ENCODE measurements around the gene TFRC. TPM values are rescaled to one million over a fixed set of nuclear protein-coding genes. Genes with fewer than 3 reads are reported as not detected.
"Not testable (repeated sequence)": the region's sequence is repeated elsewhere in the genome, so short reads cannot be mapped to it uniquely, and the experiment has no call there.

TFRC gene
- total and polyA plus RNA-seq, 4 donors = 60.8 to 159 (median 83.3) TPM

DNA sequence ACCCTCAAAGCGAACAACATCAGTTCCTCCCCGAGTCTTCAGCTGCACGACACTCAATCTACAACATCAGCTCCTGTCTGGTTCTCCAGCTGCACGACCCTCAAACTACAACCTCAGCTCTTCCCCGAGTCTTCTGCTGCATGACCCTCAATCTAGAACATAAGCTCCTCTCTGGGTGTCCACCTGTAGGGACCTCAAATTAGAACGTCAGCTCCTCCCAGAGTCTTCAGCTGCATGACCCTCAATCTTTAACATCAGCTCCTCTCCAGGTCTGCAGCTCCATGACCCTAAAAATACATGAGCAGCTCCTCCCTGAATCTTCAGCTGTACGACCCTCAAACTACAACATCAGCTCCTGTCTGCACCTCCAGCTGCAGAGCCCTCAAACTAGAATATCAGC lies 80.7 kb downstream of the TFRC start:
- DNase-seq (ENCODE audit: low read depth in 4 of 6, low spot score in 6 of 6); H3K36me3 ChIP-seq (ENCODE audit: control insufficient read depth, insufficient read depth, low read length): not testable (repeated sequence)

DNA sequence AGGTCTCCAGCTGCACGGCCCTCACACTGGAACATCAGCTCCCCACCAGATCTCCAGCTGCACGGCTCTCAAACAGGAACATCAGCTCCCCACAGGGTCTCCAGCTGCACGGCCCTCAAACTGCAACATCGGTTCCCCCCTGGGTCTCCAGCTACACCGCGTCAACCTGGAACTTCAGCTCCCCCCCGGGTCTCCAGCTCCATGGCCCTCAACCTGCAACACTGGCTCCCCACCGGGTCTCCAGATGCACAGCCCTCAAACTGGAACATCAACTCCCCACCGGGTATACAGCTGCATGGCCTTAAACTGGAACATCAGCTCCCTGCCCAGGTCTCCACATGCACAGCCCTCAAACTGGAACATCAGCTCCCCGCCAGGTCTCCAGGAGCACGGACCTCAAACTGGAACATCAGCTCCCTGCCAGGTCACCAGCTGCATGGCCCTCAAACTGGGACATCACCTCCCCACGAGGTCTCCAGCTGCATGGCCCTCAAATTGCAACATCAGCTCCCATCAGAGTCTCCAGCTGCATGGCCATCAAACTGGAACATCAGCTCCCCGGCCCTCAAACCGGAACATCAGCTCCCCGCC lies 81.4 kb downstream of the TFRC start:
- not testable (repeated sequence) for H3K36me3 ChIP-seq (ENCODE audit: control insufficient read depth, insufficient read depth, low read length); H3K4me1 ChIP-seq (ENCODE audit: control insufficient read depth, insufficient read depth, low read length); H3K9me3 ChIP-seq (ENCODE audit: control insufficient read depth, insufficient read depth, low read length); H3K4me3 ChIP-seq (ENCODE audit: low read depth, low read length); H3K27me3 ChIP-seq (ENCODE audit: control insufficient read depth, insufficient read depth, low read length); H3K27ac ChIP-seq (ENCODE audit: low read depth, low read length); DNase-seq (ENCODE audit: low read depth in 4 of 6, low spot score in 6 of 6)
- 86% methylated on average over 13 of the region's 15 CpGs for WGBS (ENCODE audit: insufficient coverage)

More for the DNA sequence above, 80.7 kb downstream of the TFRC start:
- WGBS (ENCODE audit: insufficient coverage) = 94% methylated on average over 7 of the region's 7 CpGs
- not testable (repeated sequence) for H3K4me3 ChIP-seq (ENCODE audit: low read depth, low read length); H3K4me1 ChIP-seq (ENCODE audit: control insufficient read depth, insufficient read depth, low read length); H3K27me3 ChIP-seq (ENCODE audit: control insufficient read depth, insufficient read depth, low read length); H3K9me3 ChIP-seq (ENCODE audit: control insufficient read depth, insufficient read depth, low read length); H3K27ac ChIP-seq (ENCODE audit: low read depth, low read length)

DNA sequence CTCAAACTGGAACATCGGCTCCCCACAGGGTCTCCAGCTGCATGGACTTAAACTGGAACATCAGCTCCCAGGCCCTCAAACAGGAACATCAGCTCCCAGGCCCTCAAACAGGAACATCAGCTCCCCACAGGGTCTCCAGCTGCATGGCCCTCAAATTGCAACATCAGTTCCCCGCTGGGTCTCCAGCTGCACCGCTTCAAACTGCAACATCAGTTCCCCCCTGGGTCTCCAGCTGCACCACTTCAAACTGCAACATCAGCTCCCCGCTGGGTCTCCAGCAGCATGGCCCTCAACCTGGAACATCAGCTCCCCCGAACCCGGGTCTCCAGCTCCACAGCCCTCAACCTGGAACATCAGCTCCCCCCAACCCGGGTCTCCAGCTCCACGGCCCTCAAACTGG lies 82.0 kb downstream of the TFRC start:
- no peak for DNase-seq (ENCODE audit: low read depth in 4 of 6, low spot score in 6 of 6)
- no peaks in the 10 kb centered on the region for H3K36me3 ChIP-seq (ENCODE audit: control insufficient read depth, insufficient read depth, low read length)
- H3K4me3 ChIP-seq (ENCODE audit: low read depth, low read length) = no peak overlapping the region
- H3K27ac ChIP-seq (ENCODE audit: low read depth, low read length) = no peak overlapping the region
- H3K9me3 ChIP-seq (ENCODE audit: control insufficient read depth, insufficient read depth, low read length) = no peaks in the 10 kb centered on the region
- no peaks in the 10 kb centered on the region for H3K27me3 ChIP-seq (ENCODE audit: control insufficient read depth, insufficient read depth, low read length)
- 93% methylated on average over 8 of the region's 8 CpGs for WGBS (ENCODE audit: insufficient coverage)
- peaks cover 3% of the 10 kb centered on the region for H3K4me1 ChIP-seq (ENCODE audit: control insufficient read depth, insufficient read depth, low read length)

Small RNAs within 50 kb of the gene (small RNA-seq; reads per million reads assigned to genes)
- not detected for gene RNU7-18P (ENCODE audit: low replicate concordance)

Other genes with a start within 250 kb of the TFRC start
- 10 to 100 TPM; 16.1 to 28.3 TPM for gene TNK2, start 173.5 kb downstream of the TFRC start, total RNA-seq
- 100 to 1,000 TPM; 228 to 229 TPM for gene TNK2, start 173.5 kb downstream of the TFRC start, polyA plus RNA-seq (ENCODE audit: insufficient read length in 2 of 2)
- gene ZDHHC19, start 129.3 kb upstream of the TFRC start, total RNA-seq = under 1 TPM; 0.30 to 0.77 TPM
- 1 to 10 TPM; 1.2 to 2.5 TPM for gene ZDHHC19, start 129.3 kb upstream of the TFRC start, polyA plus RNA-seq (ENCODE audit: insufficient read length in 2 of 2)
- under 1 TPM; 0.33 to 0.69 TPM for gene SLC51A, start 134.4 kb upstream of the TFRC start, total RNA-seq
- 10 to 100 TPM in 1 of 2 donors, 1 to 10 TPM in 1; 8.6 to 15.4 TPM for gene SLC51A, start 134.4 kb upstream of the TFRC start, polyA plus RNA-seq (ENCODE audit: insufficient read length in 2 of 2)
- gene PCYT1A, start 205.6 kb upstream of the TFRC start, total RNA-seq = 10 to 100 TPM; 38.1 to 41.7 TPM
- gene PCYT1A, start 205.6 kb upstream of the TFRC start, polyA plus RNA-seq (ENCODE audit: insufficient read length in 2 of 2) = 10 to 100 TPM; 30.4 to 39.5 TPM
- 10 to 100 TPM in 1 of 2 donors, 1 to 10 TPM in 1; 7.9 to 35.2 TPM for gene DYNLT2B, start 236.2 kb upstream of the TFRC start, total RNA-seq
- 10 to 100 TPM; 65.5 to 76.7 TPM for gene DYNLT2B, start 236.2 kb upstream of the TFRC start, polyA plus RNA-seq (ENCODE audit: insufficient read length in 2 of 2)

Data from spinal cord (tissue), 10 donors.